HG02571 (cell line): ENCODE results near the gene FABP1.

Experiments used
- ATAC-seq: cut with Tn5 transposase; IDR thresholded peaks from one replicate; pipeline ENCODE4 v1.9.1; 2021; ENCODE audit warnings: mild to moderate bottlenecking, moderate library complexity; ENCODE audit not compliant: unreplicated experiment

The FABP1 gene

DNA sequence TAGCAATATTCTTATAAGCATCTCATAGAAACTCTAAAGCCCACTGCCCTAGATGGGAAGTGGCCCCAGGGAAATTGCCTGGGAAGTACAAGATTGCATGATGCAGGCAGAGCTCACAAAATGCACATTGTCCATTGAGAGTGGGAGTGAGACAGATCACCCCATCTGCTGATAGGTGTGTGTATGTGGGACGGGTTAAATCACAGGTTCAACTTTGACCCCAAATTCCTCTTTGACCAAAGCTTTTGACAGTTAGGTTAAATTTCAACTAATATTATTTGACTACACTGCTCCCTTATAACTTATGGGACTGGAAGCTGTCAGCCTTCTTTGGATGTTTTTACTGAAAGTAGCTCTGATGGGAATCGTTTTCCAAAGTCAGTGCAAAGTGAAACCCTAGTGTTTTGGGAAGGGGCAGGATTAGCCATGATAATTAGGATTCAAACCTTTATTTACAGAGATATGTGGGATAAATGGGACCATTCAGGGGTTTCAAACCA, 11.4 kb upstream of the FABP1 start:
- ATAC-seq: no peak

DNA sequence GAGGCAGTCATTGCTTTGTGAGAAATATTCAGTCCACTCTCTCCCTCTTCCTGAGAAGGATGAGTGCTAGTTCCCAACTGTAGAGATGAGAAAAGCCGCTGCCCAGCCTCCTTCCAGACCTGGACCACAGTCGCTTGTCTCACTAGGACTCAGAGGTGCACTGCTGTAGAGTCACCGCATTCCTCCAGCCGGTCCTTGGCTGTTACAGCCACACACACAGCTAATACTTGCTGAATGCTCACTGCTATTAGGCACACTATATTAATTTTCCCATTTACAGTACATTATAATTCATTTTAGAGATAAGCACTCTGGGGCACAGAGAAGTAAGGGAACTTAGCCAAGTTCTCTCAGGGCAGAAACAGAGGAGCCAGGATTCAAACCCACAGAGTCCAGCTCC, 10.0 kb upstream of the FABP1 start:
- ATAC-seq: no peak

DNA sequence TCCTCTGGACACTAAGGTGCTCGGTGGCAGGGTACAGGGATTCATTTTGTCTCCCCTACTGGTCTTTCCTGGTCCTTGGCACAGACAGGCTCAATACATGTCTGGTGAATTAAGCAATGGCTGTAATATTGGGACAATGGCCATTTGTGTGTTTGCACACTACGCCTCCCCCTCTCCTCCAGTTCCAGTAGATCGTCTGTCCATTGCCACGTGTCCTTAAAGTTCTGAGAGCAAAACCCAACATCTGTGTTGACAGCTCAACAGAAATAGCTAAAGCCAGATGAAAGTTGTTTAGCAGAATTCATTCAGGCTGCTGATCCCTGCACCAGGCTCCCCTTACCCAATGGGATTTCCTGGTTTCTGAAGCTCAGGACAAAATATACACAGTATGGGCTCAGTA, 9.0 kb upstream of the FABP1 start:
- no peak for ATAC-seq

GRCh38 chr2:88133875-88134274, 6.0 kb upstream of the FABP1 start:
- no peak for ATAC-seq

DNA sequence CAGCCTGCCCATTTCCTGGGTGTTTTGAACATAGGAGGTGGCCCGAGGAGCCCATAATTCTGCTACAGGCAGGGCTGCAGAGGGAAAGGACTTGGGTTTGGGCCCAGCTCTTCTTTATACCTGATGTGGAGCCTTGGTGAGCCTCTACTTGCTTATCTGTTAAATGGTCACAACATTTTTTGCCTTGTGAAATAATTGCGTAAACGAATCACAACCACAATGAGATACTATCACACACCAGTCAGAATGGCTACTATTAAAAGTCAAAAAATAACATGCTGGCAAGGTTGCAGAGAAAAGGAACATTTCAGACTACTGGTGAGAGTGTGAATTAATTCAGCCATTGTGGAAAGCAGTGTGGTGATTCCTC, 4.1 kb upstream of the FABP1 start:
- ATAC-seq: no peak

- no peak for ATAC-seq
Observed at GRCh38 chr2:88131201-88131998, 3.5 kb upstream of the FABP1 start.

DNA sequence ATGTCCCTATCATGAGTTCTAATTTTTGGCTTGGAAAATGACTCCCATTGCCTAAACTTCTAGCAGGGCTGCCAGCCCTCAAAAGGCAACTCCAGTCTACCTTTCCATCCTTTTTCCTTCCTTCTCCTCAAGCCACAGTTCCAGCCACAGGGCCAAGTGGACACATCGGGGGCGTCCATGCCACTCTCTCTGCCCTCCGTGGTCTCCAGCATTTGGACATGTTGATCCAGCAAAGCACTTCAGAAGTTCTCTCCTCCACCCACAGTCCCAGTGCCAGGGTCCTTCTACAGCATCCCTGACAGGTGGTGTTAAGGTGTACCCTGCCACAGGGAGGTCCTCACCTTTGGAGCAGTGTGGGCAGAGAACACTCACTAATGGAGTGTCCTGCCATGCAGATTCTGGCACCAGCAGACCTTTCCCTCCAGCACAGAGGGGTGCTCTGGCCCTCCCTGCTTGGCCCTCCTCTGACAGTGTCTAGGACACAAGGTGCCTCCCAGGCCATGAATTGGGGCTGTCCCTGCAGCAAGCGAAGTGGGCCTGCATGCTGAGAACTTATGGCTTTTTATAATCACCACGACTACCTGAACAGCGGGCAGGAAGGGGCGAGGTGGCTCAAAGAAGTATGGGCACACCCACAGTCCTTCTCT, 1.6 kb upstream of the FABP1 start:
- no peak for ATAC-seq

- ATAC-seq: no peak
Observed at GRCh38 chr2:88128654-88129312, 921 bp upstream of the FABP1 start.

DNA sequence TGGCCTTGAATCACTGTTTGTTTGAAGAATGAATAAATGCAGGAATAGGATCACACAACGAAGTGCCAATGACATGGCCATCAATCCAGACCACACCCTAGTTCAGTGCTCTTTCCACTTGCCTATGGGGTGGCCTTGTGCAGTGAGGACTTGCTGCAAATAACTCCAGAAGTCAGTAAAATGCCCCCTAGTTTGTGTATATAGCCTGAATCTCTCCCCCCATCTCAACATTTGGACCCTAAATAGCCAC, 299 bp downstream of the FABP1 start:
- no peak for ATAC-seq

DNA sequence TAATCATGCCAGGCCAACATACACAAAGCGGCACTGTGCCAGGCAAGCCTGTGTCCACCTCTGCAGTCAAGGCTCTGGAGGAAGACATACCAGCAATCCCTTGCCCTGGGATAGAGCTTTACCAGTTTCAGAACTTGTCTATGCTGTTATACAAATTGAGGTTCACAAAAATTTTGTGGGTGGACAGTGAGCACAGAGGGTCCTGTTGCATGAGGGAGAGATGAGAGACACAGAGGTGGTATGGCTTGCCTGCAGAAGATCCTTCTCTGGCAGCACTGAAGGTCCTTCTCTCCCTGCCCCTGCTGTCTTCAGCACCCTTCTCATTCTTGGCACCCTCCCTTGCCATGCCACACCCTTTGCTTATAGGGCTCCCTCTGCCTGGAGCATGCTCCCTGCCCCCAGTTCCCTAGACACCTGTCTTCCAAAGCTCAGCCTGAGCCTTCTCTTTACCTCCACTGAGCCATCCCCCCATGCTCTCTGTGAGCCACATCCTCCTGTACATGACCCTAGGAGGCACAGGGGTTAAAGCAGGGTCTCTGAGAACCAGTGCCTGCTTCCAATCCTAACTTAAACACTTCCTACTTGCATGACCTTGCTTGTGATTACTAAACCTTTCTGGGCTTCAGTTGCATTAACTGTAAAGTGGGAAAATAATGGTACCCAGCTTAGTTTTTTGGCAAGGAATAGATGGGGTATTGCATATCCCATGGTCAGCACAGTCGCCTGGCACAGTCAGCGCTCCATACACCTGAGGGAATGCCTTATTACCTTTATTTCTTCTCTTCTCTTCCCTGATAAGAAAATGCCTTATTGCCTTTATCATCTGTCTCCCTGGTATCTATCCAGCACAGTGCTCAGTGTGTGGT, 857 bp downstream of the FABP1 start:
- no peak for ATAC-seq

- ATAC-seq: no peak
Observed at GRCh38 chr2:88125924-88126771, 1.7 kb downstream of the FABP1 start.

DNA sequence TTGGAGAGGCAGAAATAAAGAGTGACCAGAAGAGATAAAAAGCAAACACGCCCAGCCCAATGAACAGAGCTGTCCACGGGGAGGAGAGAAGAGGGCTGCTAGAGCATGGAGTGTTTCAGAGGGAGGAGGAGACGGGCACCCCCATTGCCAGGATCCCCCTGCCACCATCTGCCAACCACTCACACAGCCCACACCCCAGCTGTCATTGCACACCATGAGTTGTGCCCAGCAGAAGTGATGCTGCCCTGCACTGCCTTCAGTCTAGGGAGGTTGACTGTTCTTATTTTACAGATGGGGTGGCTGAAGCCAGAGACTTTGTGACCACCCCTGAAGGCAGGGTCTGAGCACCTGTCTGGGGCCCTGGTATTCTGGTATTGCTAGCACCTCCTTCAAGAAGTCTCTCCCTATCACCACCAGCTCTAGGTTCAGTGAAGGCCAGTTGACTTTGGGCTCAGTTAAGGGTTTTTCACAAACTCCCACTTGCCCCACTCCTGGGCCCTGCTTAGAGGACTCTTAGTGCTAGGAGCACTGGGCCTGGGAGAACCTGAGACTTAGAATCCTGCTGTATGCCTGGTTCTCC, 2.4 kb downstream of the FABP1 start:
- no peak for ATAC-seq

DNA sequence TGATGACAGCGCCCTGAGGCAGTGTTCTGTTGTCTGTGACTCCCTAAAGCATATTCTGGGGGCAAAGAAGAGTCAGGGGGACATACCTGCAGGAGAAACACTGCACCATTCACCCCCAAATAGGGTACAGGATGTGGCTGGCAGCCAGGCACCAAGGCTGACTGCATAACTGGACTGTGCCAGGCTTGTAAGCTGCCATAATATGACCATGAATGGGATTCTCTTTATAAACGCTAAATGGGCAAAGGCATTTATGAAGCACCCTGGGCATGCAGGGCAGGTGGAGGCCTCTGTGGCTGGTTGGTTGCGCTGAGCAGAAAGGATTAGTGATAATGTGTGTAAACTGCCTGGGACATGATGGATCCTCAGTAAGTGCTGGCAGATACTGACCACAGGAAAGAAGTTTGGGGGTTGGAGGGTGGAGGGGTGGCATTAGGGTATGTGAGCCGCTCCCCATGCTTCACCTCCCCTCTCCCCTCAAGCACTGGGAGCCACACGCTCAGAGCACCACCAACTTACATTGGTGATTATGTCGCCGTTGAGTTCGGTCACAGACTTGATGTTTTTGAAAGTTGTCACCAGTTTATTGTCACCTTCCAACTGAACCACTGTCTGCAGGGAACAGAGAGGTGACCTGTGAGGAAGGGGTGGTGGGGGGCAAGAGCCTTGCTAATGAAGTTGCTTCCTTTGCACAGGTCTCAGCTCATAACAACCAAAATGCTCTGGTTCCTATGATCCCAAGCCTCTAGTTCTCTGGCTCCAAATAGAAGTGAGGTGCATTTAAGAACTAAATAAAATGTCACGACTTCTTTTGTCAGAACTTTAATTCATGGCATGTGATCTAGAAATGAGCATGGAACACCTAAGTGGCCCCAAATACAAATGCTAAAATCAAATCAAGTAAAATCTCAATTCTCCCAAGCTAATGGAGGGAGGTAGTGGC, 3.6 kb downstream of the FABP1 start:
- no peak for ATAC-seq

- no peak for ATAC-seq
Observed at GRCh38 chr2:88123164-88123974, 4.5 kb downstream of the FABP1 start.

DNA sequence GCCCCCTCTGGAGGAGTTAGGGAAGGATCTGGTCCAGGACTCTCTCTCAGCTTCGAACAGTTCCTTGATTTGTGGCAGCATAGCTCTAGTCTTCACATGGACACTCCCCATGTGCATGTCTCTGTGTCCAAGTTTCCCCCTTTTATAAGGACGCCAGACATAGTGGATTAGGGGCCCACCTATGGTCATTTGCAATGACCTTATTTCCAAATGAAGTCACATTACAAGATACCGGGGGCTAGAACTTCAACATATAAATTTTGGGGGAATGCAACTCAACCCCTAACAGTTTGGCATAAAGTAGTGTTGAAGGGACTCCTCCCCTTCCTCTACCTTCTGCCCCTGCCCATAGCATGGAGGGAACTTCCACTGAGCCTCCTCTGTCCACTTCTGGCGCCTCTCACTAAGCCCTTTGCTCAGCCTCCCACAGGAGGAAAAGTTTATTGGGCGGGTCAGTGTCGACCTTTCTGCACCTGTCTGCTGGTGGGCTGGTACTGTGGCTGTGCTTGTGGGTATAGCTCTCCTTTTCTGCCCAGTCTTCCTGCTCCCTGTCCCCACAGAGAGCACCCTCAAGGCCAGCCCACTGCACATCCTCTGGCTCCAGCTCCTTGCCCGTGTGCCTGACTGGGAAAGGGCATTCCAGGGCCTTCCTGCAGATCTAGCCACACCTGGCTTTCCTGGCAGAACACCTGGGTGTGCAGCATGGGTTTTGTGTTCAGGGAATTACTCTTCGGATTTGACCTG, 5.5 kb downstream of the FABP1 start:
- ATAC-seq: no peak

- no peak for ATAC-seq
Observed at GRCh38 chr2:88121678-88122077, 6.2 kb downstream of the FABP1 start.

DNA sequence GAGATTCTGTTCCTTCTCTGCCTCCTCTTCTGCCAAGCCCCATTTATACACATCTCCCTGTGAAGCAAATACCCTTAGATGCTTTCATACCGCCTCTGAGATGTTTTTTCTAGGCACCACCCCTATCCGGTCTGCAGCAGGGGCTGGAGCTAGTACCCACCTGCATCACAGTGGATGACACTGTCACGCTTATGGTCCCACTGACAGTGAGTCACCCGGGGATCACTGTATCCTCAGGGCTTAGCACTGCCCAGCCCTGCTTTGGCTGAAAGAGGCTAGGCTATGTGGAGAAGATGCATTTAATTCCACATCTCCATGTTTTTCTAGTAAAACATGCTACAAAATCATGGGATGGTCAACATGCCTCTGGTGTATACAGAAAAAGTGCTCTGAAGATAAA, 9.9 kb downstream of the FABP1 start:
- no peak for ATAC-seq
